IPS-15b (cell line): Measurements from ENCODE around the gene PEX7.

Source experiments
- H3K27me3 ChIP-seq: one replicate; pipeline ENCODE4 v1.6.1; 2013; ENCODE audit warnings: low read length; ENCODE audit not compliant: control insufficient read depth, insufficient read depth
- H3K36me3 ChIP-seq: one replicate; pipeline ENCODE4 v1.6.1; 2013; ENCODE audit warnings: low read length; ENCODE audit not compliant: control insufficient read depth, insufficient read depth
- H3K4me1 ChIP-seq: one replicate; pipeline ENCODE4 v1.6.1; 2013; ENCODE audit warnings: mild to moderate bottlenecking, low read length; ENCODE audit not compliant: control insufficient read depth, insufficient read depth
- H3K4me3 ChIP-seq: one replicate; pipeline ENCODE4 v1.5.1; 2013; ENCODE audit warnings: low read depth, low read length
- H3K9ac ChIP-seq: one replicate; pipeline ENCODE4 v1.6.1; 2013; ENCODE audit warnings: low read depth, mild to moderate bottlenecking, low read length
- H3K9me3 ChIP-seq: one replicate; pipeline ENCODE4 v1.6.1; 2013; ENCODE audit warnings: mild to moderate bottlenecking, low read length; ENCODE audit not compliant: control insufficient read depth, insufficient read depth

PEX7 gene

DNA sequence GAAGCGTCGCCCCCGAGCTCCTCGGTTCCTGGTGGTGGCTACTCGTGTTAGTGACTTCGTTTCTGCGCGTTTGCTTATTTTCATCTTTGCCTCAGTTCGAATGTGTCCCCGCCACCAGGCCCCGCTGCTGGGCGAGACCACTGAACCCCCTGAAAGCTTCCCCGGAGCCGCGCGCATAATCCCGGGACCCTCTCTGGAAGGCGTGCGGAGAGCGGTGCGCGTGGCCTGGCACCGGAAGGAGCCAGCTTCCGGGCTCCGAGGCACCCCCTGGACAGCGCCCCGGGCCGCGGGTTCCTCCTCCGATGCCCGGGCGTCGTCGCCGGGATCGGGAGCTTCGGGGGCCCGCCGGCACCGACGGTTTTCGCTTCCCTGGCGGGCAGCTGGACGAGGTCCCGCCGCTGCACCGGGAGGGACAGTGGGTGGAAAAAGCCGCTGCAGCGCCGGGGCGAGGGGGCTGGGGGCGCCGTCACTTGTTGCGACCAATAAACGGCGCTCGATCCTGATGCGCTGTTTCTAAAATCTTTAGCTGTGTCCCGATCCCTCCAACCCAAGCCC, 99.1 kb downstream of the PEX7 start:
- Histone ChIP-seq H3K9ac (peak overlapping the region; percentile 54), H3K9me3 (no peaks in the 10 kb centered on the region), H3K4me3 (peak overlapping the region; percentile 76), H3K4me1 (peaks cover 5% of the 10 kb centered on the region), H3K27me3 (peaks cover 62% of the 10 kb centered on the region), H3K36me3 (no peaks in the 10 kb centered on the region)

DNA sequence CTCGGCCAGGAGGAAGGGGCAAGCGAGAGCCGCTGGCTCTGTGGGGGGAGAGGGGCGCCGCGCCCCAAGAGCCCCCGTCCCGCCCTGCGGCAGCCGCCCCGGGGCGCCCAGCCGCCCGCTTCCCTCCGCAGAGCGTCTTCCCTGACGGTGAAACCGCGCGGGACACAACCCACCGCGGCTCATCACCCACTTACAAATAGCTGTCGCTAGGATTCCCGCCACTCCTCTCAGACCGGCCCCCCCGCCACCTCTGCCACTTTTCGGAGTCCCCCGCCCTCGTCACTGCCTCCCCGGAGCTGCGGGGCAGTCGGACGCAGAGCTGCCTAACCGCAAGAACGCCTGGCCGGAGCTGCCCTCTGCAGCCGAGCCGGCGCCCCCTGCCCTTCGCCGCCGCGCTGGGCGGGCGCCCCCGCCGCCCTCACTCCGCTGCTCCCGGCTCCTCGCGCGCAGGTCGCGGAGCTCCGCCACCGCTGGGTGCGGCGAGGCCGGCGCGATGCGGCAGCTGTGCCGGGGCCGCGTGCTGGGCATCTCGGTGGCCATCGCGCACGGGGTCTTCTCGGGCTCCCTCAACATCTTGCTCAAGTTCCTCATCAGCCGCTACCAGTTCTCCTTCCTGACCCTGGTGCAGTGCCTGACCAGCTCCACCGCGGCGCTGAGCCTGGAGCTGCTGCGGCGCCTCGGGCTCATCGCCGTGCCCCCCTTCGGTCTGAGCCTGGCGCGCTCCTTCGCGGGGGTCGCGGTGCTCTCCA, 99.7 kb downstream of the PEX7 start, which contains the start of gene SLC35D3:
Gene SLC35D3, plus strand, starts transcription at position 366 of the 749 bp plus-strand sequence. Its CDS starts 128 bp downstream, at position 494.
- peaks cover 7% of the 10 kb centered on the region for H3K4me1 ChIP-seq
- no peaks in the 10 kb centered on the region for H3K9me3 ChIP-seq
- peaks cover 62% of the 10 kb centered on the region for H3K27me3 ChIP-seq
- H3K9ac ChIP-seq = peak within 1 kb of the TSS; percentile 54
- no peaks in the 10 kb centered on the region for H3K36me3 ChIP-seq
- H3K4me3 ChIP-seq = peak within 1 kb of the TSS; percentile 76

DNA sequence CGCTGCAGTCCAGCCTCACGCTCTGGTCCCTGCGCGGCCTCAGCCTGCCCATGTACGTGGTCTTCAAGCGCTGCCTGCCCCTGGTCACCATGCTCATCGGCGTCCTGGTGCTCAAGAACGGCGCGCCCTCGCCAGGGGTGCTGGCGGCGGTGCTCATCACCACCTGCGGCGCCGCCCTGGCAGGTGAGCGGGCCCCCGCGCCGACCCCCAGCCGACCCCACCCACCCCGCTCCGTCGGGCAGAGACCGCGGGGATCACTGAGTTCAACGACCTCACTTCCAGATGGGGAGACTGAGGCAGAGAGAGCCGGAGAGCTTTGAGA, 100.3 kb downstream of the PEX7 start:
- Histone ChIP-seq H3K9me3 (no peaks in the 10 kb centered on the region), H3K27me3 (peaks cover 62% of the 10 kb centered on the region), H3K4me1 (peaks cover 8% of the 10 kb centered on the region), H3K36me3 (no peaks in the 10 kb centered on the region), H3K4me3 (peak overlapping the region; percentile 76), H3K9ac (no peak overlapping the region)

DNA sequence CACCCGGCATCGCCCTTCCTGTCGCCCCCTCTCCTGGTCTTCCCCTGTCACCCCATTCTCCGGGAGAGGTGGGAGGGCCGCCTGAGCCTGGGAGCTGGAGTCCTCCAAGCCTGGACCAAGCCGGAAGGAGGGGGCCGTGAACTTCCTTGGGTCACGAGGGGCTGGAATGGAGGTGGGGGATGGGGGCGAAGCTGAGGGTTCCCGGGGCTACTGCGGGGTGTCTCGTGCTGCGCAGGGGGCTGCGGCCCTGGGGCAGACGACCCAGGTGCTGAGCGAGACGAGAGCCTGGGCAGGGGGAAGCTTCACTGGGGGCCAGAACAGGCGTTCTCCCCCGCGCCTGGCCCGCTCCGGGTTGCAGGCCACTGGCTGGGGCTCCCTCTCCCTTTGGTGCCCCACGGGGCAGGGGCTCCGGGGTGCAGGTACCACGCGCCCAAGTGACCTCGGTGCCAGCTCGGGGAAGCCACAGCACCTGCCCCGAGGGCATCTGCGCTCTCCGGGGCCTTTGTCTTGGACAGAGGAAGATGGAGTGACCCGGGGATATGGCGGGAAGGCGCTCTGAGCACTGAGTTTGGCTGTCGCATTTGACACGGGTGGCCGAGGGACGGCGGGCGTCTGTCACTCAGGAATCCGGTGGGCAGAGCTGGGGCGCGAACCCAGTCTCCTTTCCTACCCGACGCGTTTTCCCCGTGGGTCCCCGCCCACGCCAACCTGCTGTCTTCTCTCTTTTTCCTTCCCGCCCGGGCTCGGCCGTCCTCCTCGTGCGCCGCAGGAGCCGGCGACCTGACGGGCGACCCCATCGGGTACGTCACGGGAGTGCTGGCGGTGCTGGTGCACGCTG, 100.9 kb downstream of the PEX7 start:
- peaks cover 8% of the 10 kb centered on the region for H3K4me1 ChIP-seq
- no peak overlapping the region for H3K9ac ChIP-seq
- peak overlapping the region; percentile 76 for H3K4me3 ChIP-seq
- H3K27me3 ChIP-seq = peaks cover 62% of the 10 kb centered on the region
- no peaks in the 10 kb centered on the region for H3K9me3 ChIP-seq
- no peaks in the 10 kb centered on the region for H3K36me3 ChIP-seq

DNA sequence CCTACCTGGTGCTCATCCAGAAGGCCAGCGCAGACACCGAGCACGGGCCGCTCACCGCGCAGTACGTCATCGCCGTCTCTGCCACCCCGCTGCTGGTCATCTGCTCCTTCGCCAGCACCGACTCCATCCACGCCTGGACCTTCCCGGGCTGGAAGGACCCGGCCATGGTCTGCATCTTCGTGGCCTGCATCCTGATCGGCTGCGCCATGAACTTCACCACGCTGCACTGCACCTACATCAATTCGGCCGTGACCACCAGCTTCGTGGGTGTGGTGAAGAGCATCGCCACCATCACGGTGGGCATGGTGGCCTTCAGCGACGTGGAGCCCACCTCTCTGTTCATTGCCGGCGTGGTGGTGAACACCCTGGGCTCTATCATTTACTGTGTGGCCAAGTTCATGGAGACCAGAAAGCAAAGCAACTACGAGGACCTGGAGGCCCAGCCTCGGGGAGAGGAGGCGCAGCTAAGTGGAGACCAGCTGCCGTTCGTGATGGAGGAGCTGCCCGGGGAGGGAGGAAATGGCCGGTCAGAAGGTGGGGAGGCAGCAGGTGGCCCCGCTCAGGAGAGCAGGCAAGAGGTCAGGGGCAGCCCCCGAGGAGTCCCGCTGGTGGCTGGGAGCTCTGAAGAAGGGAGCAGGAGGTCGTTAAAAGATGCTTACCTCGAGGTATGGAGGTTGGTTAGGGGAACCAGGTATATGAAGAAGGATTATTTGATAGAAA, 101.7 kb downstream of the PEX7 start:
- Histone ChIP-seq H3K9me3 (no peaks in the 10 kb centered on the region), H3K4me1 (peaks cover 8% of the 10 kb centered on the region), H3K9ac (no peak overlapping the region), H3K4me3 (peak overlapping the region; percentile 76), H3K36me3 (no peaks in the 10 kb centered on the region), H3K27me3 (peaks cover 56% of the 10 kb centered on the region)

DNA sequence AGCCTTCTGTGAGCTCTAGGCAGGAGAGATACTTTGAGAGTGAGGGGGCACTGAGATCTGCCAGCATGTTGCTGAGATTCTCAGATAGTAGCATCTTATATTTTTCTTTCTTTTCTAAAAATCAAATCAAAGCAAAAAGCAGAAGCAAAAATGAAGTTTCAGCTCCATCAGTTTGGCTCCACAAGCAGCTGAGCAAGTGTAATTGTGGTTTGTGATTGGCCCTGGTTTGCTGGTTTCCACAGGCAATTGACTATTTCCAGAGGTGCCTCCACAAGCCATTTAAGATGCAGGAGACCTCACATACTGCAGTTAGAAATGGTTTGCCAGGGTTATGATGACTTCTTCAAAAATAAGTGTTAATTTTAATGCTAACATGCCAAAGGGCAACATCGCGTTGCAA, 104.0 kb downstream of the PEX7 start:
- H3K36me3 ChIP-seq = no peaks in the 10 kb centered on the region
- H3K4me1 ChIP-seq = peaks cover 3% of the 10 kb centered on the region
- peaks cover 37% of the 10 kb centered on the region for H3K27me3 ChIP-seq
- H3K4me3 ChIP-seq = no peak overlapping the region
- H3K9ac ChIP-seq = no peak overlapping the region
- no peaks in the 10 kb centered on the region for H3K9me3 ChIP-seq

DNA sequence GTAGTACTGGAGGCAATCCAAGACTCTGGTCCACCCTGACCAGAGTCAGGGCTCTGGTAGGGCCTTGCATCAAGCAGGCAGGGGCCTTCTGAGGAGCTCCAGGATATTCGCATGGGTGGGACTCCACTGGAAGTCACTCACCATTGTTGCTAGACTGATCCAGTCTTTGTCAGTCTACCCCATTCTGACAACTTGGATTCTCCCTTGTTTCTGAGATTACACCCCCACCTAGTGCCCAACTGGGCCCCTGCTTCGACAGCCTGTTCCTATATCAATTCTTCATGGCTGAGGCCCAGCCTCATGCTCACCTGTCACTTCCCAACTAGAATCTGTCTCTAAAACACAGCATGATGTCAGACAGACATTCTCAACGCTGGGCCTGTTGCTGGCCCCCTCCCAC, 104.9 kb downstream of the PEX7 start:
- Histone ChIP-seq H3K36me3 (no peaks in the 10 kb centered on the region), H3K9ac (no peak overlapping the region), H3K27me3 (peaks cover 30% of the 10 kb centered on the region), H3K9me3 (no peaks in the 10 kb centered on the region), H3K4me3 (no peak overlapping the region), H3K4me1 (peaks cover 3% of the 10 kb centered on the region)

DNA sequence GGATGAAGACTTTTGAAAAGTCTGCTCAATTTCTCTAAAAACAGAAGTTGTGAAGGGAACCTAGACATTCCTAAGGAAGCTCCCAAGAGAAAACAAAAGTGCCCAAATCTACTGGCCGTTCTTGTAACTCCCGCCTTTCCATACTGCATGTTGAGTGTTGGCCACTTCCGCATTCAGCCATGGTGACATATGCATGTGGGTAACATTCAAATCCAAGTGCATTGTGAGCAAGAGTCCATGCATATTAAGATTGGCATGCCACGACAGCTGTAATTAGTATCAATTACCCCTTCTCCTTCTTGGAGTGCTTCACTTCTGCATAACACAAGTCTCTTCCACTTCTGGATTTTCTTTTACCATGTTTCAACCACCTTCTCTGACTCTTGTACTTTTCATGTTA, 108.1 kb downstream of the PEX7 start:
- peaks cover 5% of the 10 kb centered on the region for H3K27me3 ChIP-seq
- H3K36me3 ChIP-seq = no peaks in the 10 kb centered on the region
- H3K4me1 ChIP-seq = peaks cover 3% of the 10 kb centered on the region
- no peak overlapping the region for H3K9ac ChIP-seq
- no peaks in the 10 kb centered on the region for H3K9me3 ChIP-seq
- H3K4me3 ChIP-seq = no peak overlapping the region

DNA sequence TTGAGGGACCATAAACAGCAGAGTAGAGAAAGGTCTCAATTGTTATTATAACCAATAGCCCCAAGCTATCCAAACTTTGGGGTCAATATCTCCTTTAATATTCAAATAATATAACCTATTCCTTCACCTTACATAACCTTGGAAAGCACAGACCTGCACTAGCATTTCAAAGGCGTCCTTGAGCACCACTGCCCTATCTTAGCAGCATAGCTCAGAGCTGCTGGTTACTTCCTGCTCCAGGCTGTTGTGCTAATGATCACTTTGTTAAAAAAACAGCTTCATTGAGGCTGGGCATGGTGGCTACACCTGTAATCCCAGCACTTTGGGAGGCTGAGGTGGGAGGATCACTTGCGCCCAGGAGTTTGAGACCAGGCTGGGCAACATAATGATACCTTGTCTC, 110.2 kb downstream of the PEX7 start:
- Histone ChIP-seq H3K4me3 (no peak overlapping the region), H3K9me3 (no peaks in the 10 kb centered on the region), H3K27me3 (peaks cover 3% of the 10 kb centered on the region), H3K36me3 (no peaks in the 10 kb centered on the region), H3K9ac (no peak overlapping the region), H3K4me1 (no peaks in the 10 kb centered on the region)

DNA sequence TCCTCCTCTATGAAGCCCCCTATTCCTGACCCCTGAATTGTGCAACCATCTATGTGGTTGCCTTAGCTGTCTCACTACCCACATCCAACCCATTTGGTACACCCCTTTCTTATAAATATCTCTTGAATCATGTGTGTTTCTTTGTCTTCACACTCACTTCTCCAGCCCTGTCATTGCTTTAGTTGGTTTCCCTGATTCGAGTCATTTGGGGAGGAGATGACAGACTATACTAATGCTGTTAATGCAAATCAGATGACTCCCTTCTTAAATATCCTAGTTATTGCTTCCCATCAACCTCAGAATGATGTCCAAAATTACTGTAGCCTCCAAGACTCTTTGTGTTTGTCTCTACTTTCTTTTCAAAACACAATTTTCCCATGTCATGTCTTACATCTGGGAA, 122.7 kb downstream of the PEX7 start:
- H3K9ac ChIP-seq = no peak overlapping the region
- peaks cover 5% of the 10 kb centered on the region for H3K4me1 ChIP-seq
- no peaks in the 10 kb centered on the region for H3K36me3 ChIP-seq
- no peaks in the 10 kb centered on the region for H3K9me3 ChIP-seq
- H3K4me3 ChIP-seq = no peak overlapping the region
- peaks cover 2% of the 10 kb centered on the region for H3K27me3 ChIP-seq

DNA sequence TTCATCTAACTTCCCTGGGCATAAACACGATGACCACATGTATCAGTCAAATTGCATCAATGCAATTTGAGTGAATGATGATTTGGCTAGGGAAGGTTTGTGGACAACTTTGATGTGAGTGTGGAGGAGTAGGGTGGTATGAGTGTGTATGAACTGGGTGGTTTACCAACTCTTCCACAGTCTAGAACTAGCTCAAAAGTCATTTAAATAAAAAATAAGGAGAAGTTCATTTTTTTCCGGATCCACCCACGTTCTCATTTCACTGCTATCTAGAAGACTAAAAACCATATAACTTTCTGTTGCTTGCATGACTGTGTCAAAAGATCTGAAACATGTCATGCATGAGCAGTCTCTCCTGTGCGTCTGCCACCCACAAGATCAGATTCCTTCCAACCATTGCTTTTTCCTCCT, 123.3 kb downstream of the PEX7 start:
- H3K27me3 ChIP-seq = peaks cover 2% of the 10 kb centered on the region
- H3K4me1 ChIP-seq = peaks cover 5% of the 10 kb centered on the region
- no peaks in the 10 kb centered on the region for H3K36me3 ChIP-seq
- no peak overlapping the region for H3K4me3 ChIP-seq
- H3K9ac ChIP-seq = no peak overlapping the region
- H3K9me3 ChIP-seq = no peaks in the 10 kb centered on the region
